22Rv1 (cell line): ENCODE results near the gene CD180.

ENCODE experiments used
- ZFX ChIP-seq: fragments of 450-650 bp; IDR thresholded peaks from 2 replicates; pipeline ENCODE4 v1.6.1; 2017; ENCODE audit warnings: antibody characterized with exemption, borderline replicate concordance
- TF ChIP-seq, protein P1 (sequence below): fragments of 450-650 bp; IDR thresholded peaks from 2 replicates; pipeline ENCODE4 v1.5.1; 2017; ENCODE audit warnings: mild to moderate bottlenecking

DNA sequence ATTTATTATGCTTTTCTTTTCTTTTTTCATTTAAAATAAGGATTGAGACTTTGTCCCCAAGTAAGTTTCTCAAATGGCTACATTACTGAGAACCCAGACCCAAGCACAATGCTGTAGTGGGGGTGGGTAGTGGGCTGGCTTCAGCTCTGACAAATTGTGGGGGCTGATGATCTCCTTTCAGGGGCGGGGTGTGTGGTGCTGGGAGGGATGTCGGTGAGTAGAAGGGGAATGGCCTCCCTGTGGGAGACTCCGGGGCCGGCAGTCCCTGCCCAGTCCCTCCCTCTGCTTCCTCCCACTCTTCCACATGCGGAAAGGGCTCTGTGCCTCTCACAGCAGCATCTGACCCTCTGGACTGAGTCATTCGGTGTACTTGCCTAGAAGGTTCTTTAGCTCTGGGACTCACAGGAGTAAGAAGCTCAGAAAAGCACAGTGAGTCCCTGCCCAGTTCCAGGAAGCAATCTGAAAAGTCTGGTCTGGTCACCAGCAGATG lies 14.3 kb downstream of the CD180 start:
- TF ChIP-seq, protein P1, sequence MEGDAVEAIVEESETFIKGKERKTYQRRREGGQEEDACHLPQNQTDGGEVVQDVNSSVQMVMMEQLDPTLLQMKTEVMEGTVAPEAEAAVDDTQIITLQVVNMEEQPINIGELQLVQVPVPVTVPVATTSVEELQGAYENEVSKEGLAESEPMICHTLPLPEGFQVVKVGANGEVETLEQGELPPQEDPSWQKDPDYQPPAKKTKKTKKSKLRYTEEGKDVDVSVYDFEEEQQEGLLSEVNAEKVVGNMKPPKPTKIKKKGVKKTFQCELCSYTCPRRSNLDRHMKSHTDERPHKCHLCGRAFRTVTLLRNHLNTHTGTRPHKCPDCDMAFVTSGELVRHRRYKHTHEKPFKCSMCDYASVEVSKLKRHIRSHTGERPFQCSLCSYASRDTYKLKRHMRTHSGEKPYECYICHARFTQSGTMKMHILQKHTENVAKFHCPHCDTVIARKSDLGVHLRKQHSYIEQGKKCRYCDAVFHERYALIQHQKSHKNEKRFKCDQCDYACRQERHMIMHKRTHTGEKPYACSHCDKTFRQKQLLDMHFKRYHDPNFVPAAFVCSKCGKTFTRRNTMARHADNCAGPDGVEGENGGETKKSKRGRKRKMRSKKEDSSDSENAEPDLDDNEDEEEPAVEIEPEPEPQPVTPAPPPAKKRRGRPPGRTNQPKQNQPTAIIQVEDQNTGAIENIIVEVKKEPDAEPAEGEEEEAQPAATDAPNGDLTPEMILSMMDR: no peak
- TF ChIP-seq ZFX: no peak
